ENCODE results near the gene PCDH19. TPM values are rescaled to one million over a fixed set of nuclear protein-coding genes. Genes with fewer than 3 reads are reported as not detected.

The PCDH19 gene
- polyA plus RNA-seq, 1 donor from 2014 or later, result 8.2 TPM

DNA sequence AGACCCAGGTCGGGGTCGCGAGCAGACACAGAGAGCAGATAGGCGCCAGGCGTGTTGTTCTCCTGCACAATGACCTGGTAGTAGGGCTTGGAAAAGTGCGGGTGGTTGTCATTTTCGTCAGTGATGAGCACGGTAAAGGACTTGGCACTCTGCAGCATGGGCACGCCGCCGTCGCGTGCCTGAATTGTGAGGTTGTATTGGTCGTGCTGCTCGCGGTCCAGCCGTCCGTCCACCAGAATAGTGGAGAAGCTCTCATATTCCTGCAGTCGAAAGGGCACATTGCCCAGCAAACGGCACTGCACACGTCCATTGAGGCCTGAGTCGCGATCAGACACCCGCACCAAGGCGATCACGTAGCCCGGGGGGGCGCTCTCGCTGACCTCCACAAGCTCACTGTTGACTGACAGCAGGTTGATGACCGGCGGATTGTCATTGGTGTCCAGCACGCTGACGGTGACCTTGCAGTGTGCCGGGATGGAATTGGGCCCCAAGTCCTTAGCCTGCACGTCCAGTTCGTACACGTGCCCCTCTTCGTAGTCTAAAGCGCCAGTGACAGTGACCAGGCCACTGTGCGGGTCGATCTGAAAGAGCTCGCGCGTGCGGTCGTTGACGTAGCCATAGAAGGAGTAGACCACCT lies 2.8 kb downstream of the PCDH19 start:
- no peak overlapping the region for H3K4me2 ChIP-seq (ENCODE audit: low read length)
- H3K36me3 ChIP-seq (ENCODE audit: insufficient read depth, low read length), result no peaks in the 10 kb centered on the region
- no peaks in the 10 kb centered on the region for H3F3A ChIP-seq (ENCODE audit: insufficient read depth, low read length, poor library complexity, severe bottlenecking)
- no peaks in the 10 kb centered on the region for H3K9me2 ChIP-seq (ENCODE audit: insufficient read depth, low read length)
- H4K20me1 ChIP-seq (ENCODE audit: insufficient read depth), result no peaks in the 10 kb centered on the region
- H3K9ac ChIP-seq (ENCODE audit: low read length), result no peak overlapping the region
- peaks cover 19% of the 10 kb centered on the region for H3K27me3 ChIP-seq (ENCODE audit: insufficient read depth, low read depth, low read length)
- no peak overlapping the region for H3K27ac ChIP-seq (ENCODE audit: low read length)
- H3K4me3 ChIP-seq (ENCODE audit: low read length), result peak overlapping the region; percentile 77
- H3K9me3 ChIP-seq (ENCODE audit: low read length), result no peaks in the 10 kb centered on the region
- TF ChIP-seq MXI1 (conservative IDR thresholded peaks at IDR 0.05; ENCODE audit: poor library complexity, severe bottlenecking) (no peak), EP300 (conservative IDR thresholded peaks at IDR 0.05; ENCODE audit: poor library complexity, severe bottlenecking) (no peak), EZH2 (IDR thresholded peaks at IDR 0.05; ENCODE audit: borderline replicate concordance, insufficient read depth, low read length, poor library complexity, severe bottlenecking) (no peak), POLR2AphosphoS5 (IDR thresholded peaks at IDR 0.05) (no peak)
- TF ChIP-seq, protein P1, sequence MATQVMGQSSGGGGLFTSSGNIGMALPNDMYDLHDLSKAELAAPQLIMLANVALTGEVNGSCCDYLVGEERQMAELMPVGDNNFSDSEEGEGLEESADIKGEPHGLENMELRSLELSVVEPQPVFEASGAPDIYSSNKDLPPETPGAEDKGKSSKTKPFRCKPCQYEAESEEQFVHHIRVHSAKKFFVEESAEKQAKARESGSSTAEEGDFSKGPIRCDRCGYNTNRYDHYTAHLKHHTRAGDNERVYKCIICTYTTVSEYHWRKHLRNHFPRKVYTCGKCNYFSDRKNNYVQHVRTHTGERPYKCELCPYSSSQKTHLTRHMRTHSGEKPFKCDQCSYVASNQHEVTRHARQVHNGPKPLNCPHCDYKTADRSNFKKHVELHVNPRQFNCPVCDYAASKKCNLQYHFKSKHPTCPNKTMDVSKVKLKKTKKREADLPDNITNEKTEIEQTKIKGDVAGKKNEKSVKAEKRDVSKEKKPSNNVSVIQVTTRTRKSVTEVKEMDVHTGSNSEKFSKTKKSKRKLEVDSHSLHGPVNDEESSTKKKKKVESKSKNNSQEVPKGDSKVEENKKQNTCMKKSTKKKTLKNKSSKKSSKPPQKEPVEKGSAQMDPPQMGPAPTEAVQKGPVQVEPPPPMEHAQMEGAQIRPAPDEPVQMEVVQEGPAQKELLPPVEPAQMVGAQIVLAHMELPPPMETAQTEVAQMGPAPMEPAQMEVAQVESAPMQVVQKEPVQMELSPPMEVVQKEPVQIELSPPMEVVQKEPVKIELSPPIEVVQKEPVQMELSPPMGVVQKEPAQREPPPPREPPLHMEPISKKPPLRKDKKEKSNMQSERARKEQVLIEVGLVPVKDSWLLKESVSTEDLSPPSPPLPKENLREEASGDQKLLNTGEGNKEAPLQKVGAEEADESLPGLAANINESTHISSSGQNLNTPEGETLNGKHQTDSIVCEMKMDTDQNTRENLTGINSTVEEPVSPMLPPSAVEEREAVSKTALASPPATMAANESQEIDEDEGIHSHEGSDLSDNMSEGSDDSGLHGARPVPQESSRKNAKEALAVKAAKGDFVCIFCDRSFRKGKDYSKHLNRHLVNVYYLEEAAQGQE (IDR thresholded peaks at IDR 0.05; ENCODE audit: borderline replicate concordance), result no peak
- H3K79me2 ChIP-seq (replicated peaks; ENCODE audit: insufficient read depth, low read length), result peaks cover 36% of the 10 kb centered on the region
- no peak overlapping the region for H2AFZ ChIP-seq (ENCODE audit: low read depth, low read length)

DNA sequence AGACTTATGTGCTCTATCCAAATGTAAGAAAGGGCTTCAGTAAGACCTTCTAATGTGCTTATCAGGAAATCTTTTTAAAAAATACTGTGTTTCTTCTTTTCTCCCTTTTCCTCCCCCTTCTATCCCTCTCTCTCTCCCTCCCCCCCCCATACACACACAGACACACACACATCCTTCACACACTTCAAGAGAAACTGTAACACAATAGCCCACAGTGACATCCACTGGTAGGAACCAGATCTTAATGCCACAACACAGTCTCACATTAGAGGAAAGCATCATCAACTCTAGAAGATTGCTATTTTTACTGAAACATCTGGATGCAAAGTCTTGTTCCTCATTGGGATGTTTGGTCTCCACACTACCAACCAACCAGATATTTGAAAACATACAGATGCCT lies 4.6 kb downstream of the PCDH19 start:
- Histone ChIP-seq H2AFZ (ENCODE audit: low read depth, low read length) (no peak overlapping the region), H3K9me2 (ENCODE audit: insufficient read depth, low read length) (no peaks in the 10 kb centered on the region), H3K4me2 (ENCODE audit: low read length) (peak overlapping the region; percentile 62), H3K9ac (ENCODE audit: low read length) (no peak overlapping the region), H4K20me1 (ENCODE audit: insufficient read depth) (no peaks in the 10 kb centered on the region), H3K27ac (ENCODE audit: low read length) (no peak overlapping the region), H3K27me3 (ENCODE audit: insufficient read depth, low read depth, low read length) (peaks cover 8% of the 10 kb centered on the region), H3K36me3 (ENCODE audit: insufficient read depth, low read length) (no peaks in the 10 kb centered on the region), H3K9me3 (ENCODE audit: low read length) (no peaks in the 10 kb centered on the region), H3K4me3 (ENCODE audit: low read length) (peak overlapping the region; percentile 77), H3K79me2 (replicated peaks; ENCODE audit: insufficient read depth, low read length) (peaks cover 49% of the 10 kb centered on the region), H3F3A (ENCODE audit: insufficient read depth, low read length, poor library complexity, severe bottlenecking) (no peaks in the 10 kb centered on the region)
- no peak for TF ChIP-seq EP300 (conservative IDR thresholded peaks at IDR 0.05; ENCODE audit: poor library complexity, severe bottlenecking)
- TF ChIP-seq RAD21 (conservative IDR thresholded peaks at IDR 0.05), result peak; percentile 49
- TF ChIP-seq, protein P2, sequence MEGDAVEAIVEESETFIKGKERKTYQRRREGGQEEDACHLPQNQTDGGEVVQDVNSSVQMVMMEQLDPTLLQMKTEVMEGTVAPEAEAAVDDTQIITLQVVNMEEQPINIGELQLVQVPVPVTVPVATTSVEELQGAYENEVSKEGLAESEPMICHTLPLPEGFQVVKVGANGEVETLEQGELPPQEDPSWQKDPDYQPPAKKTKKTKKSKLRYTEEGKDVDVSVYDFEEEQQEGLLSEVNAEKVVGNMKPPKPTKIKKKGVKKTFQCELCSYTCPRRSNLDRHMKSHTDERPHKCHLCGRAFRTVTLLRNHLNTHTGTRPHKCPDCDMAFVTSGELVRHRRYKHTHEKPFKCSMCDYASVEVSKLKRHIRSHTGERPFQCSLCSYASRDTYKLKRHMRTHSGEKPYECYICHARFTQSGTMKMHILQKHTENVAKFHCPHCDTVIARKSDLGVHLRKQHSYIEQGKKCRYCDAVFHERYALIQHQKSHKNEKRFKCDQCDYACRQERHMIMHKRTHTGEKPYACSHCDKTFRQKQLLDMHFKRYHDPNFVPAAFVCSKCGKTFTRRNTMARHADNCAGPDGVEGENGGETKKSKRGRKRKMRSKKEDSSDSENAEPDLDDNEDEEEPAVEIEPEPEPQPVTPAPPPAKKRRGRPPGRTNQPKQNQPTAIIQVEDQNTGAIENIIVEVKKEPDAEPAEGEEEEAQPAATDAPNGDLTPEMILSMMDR (IDR thresholded peaks at IDR 0.05; ENCODE audit: poor library complexity, severe bottlenecking), result peak; percentile 42
- peak; percentile 41 for TF ChIP-seq SMC3 (conservative IDR thresholded peaks at IDR 0.05; ENCODE audit: poor library complexity)
- no peak for TF ChIP-seq MXI1 (conservative IDR thresholded peaks at IDR 0.05; ENCODE audit: poor library complexity, severe bottlenecking)

All from neural cell (in vitro differentiated cells).